Esophagus (tissue), 2 donors: ENCODE results near the gene YY1. TPM values are rescaled to one million over a fixed set of nuclear protein-coding genes. Genes with fewer than 3 reads are reported as not detected.

Experiments
- H3K27ac ChIP-seq, 2 donors: one replicate each; pipeline ENCODE4 v1.5.1; 2013; ENCODE audit warnings: low read depth in 2 of 2, mild to moderate bottlenecking in 2 of 2, inconsistent platforms in 1 of 2, low read length in 1 of 2, moderate library complexity in 1 of 2
- H3K27me3 ChIP-seq, 2 donors: one replicate each; pipeline ENCODE4 v1.6.1; 2013; ENCODE audit warnings: low read length in 2 of 2, control low read depth in 1 of 2, mild to moderate bottlenecking in 1 of 2; ENCODE audit not compliant: insufficient read depth in 2 of 2, control insufficient read depth in 1 of 2
- H3K36me3 ChIP-seq, 2 donors: one replicate each; pipeline ENCODE4 v1.6.1; 2013; ENCODE audit warnings: low read length in 1 of 2; ENCODE audit not compliant: control insufficient read depth in 2 of 2, insufficient read depth in 2 of 2
- H3K4me1 ChIP-seq, 2 donors: one replicate each; pipeline ENCODE4 v1.6.1; 2013; ENCODE audit warnings: low read length in 1 of 2; ENCODE audit not compliant: control insufficient read depth in 2 of 2, insufficient read depth in 2 of 2
- H3K4me3 ChIP-seq, 2 donors: one replicate each; pipeline ENCODE4 v1.5.1; 2013; ENCODE audit warnings: low read length in 2 of 2, mild to moderate bottlenecking in 2 of 2, low read depth in 1 of 2, moderate library complexity in 1 of 2
- H3K9me3 ChIP-seq, 2 donors: one replicate each; pipeline ENCODE4 v1.6.1; 2013; ENCODE audit warnings: mild to moderate bottlenecking in 2 of 2, low read depth in 1 of 2, low read length in 1 of 2, moderate library complexity in 1 of 2; ENCODE audit not compliant: control insufficient read depth in 2 of 2, insufficient read depth in 1 of 2
- WGBS, 2 donors: extraction: QIAGEN DNeasy Blood & Tissue Kit; methylation state at CpG; one replicate each; pipeline ENCODE4 v1.1.7; 2013; 5-methylcytosine and 5-hydroxymethylcytosine counted together
- polyA plus RNA-seq, 2 donors: library from polyadenylated mRNA; stranded (reverse); fragments of 200-250 nt; gene quantifications; one replicate each; pipeline ENCODE4 v1.2.3, GENCODE V29; 2013
- donor health status: healthy with polysubstance abuse.
- donor health status: Bipolar disorder and iron deficiency.

YY1 gene
- polyA plus RNA-seq, 2 donors, result 24.7 to 36.9 TPM

DNA sequence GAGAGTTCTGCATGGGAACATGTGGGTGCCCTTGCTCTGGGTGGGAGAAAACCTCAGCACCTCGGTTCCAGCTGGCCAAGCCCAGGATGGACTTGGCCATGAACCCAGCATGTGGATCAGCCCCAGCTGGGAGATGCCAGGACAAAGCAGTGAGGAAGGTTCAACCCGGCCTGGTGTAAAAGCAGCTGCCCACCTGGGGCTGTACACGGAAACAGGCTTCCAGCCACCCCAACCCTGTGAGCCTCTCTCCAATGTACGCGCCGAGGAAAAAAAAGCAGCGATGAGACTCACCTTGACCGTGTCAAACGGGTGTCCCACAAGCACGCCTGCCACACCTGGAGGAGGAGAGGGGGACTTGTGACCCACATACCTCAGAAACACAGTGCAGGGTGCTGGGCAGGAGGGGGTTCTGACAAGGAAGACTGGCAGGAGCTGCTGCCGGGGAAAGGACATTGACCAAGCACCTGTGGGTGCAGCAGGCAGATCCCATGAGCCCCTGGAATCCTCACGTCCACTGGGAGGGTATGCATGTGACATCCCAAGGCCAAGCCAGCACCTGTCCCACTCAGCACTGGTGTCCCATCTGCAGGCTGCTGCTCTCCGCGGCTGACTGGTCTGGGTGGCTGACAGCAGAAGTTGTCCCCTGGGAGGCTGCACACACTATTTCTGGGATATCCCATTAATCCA is 59.8 kb downstream of the YY1 start:
- Histone ChIP-seq H3K9me3 (no peaks in the 10 kb centered on the region), H3K4me3 (no peak overlapping the region), H3K27me3 (no peaks in the 10 kb centered on the region), H3K4me1 (peaks cover 4 to 14% of the 10 kb centered on the region in 2 donors), H3K27ac (no peak overlapping the region), H3K36me3 (no peaks in the 10 kb centered on the region)
- 85 to 87% methylated on average over 14 of the region's 14 CpGs for WGBS, 2 donors

DNA sequence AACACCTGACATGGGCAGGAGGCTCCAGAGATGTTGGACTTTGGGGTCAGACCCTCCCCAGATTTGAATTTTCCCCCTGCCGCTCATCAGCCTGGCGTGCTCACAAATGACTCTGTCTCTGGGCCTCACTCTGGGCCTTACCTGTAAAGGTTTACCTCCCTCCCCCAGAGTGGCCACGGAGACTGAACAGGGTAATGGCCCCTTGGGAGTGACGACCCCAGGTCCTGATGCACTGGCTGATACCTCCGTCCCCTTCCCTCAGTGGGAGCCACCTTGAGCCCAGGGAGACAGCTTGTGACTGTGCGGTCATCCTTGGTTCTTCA is 60.3 kb downstream of the YY1 start:
- Histone ChIP-seq H3K27ac (no peak overlapping the region), H3K9me3 (no peaks in the 10 kb centered on the region), H3K4me1 (peaks cover 9 to 19% of the 10 kb centered on the region in 2 donors), H3K4me3 (no peak overlapping the region), H3K36me3 (no peaks in the 10 kb centered on the region), H3K27me3 (no peaks in the 10 kb centered on the region)
- WGBS, 2 donors, result 91 to 93% methylated on average over 6 of the region's 6 CpGs

DNA sequence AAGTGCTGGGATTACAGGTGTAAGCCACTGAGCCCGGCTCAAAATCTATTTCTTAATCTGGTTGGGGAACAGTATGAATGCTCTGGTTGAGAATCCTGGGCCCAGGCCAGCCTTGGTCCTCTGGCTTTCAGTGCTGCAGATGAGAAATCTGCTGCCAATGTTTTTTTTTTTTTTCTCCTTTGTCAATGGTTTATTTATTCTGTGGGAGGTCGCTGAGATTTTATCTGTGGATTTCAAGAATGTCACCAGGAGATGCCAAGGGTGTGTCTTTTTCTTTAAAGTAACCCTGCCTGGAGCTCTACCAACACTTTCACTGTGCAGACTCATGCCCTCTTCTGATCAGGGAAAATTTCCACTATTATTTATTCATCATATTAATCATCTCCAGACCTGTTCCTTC is 63.7 kb downstream of the YY1 start:
- Histone ChIP-seq H3K27ac (peak overlapping the region in 1 of 2 donors; percentile 13), H3K9me3 (no peaks in the 10 kb centered on the region), H3K4me3 (no peak overlapping the region), H3K4me1 (peaks cover 13 to 28% of the 10 kb centered on the region in 2 donors), H3K27me3 (no peaks in the 10 kb centered on the region), H3K36me3 (no peaks in the 10 kb centered on the region)
- WGBS, 2 donors, result 27% methylated on average over 2 of the region's 2 CpGs

DNA sequence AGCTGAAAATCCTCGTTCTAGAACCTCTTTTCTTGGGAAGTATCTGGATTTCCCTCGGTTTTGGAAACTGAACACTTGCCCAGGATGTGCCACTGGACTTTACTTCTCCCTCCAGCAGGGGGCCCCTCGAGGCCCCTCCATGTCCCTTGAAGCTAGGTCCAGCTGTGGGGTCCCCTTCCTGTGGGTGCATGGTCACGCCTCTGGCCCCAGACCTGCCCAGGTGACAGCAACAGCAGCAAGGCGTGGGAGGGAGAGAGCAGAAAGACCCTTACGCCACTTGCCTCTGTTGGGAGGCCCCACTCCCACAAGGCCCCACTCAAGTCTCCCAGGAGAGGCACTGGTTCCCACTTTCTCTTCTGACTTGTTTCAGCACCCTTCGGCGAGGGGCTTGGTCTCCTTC is 64.2 kb downstream of the YY1 start:
- 57 to 59% methylated on average over 8 of the region's 8 CpGs for WGBS, 2 donors
- Histone ChIP-seq H3K27ac (peak overlapping the region; percentile 50 to 74), H3K36me3 (no peaks in the 10 kb centered on the region), H3K9me3 (no peaks in the 10 kb centered on the region), H3K27me3 (no peaks in the 10 kb centered on the region), H3K4me3 (no peak overlapping the region), H3K4me1 (peaks cover 13 to 29% of the 10 kb centered on the region in 2 donors)

DNA sequence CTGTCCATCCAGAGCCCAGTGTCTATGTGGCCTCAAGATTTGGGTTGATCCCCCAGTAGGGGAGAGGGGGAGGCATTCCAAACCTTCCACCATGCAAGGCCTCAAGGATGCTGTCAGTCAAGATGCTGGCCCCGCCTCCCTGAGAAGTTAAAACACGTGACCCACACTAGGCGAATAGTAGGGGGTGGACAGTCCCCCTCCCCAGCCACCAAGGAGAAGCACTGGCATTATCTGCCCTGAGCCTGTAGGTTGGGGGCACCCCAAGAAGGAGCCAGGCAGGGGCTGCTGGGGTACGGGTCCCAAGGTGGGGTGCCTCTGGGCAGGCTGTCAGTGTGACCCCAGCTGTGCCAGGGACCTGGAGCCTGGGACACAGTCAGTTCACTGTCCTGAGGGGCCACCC is 65.0 kb downstream of the YY1 start:
- Histone ChIP-seq H3K9me3 (no peaks in the 10 kb centered on the region), H3K4me1 (peaks cover 13 to 34% of the 10 kb centered on the region in 2 donors), H3K27ac (peak overlapping the region; percentile 74 to 84), H3K36me3 (no peaks in the 10 kb centered on the region), H3K27me3 (no peaks in the 10 kb centered on the region), H3K4me3 (peak overlapping the region in 1 of 2 donors; percentile 75)
- 55% methylated on average over 4 of the region's 4 CpGs for whole genome bisulfite sequencing, 2 donors

DNA sequence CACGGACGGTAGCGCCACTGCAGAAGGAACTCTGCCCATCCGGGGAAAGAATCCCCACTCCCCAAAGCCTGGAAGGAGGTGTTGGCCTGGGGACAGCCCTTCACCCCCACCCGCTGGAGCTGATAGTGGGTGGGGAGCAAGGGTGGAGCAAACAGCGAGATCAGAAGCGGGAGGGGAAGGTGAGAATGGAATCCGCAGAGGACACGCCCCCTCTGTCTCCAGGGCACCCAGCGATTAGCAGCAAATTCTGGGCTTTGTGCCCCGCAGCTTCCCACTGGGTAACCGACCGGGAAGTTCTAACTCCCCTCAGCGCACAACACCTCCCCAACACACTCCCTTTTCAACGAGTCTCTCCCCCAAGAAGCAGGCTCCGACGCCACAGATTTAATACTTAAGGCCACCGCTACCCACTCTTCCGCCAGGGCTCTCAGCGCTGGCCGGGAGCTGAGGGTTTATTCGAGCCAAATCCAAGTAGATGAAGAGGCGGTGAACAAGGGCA is 65.9 kb downstream of the YY1 start:
- Histone ChIP-seq H3K36me3 (no peaks in the 10 kb centered on the region), H3K4me3 (peak overlapping the region; percentile 67 to 75), H3K4me1 (peaks cover 13 to 33% of the 10 kb centered on the region in 2 donors)

DNA sequence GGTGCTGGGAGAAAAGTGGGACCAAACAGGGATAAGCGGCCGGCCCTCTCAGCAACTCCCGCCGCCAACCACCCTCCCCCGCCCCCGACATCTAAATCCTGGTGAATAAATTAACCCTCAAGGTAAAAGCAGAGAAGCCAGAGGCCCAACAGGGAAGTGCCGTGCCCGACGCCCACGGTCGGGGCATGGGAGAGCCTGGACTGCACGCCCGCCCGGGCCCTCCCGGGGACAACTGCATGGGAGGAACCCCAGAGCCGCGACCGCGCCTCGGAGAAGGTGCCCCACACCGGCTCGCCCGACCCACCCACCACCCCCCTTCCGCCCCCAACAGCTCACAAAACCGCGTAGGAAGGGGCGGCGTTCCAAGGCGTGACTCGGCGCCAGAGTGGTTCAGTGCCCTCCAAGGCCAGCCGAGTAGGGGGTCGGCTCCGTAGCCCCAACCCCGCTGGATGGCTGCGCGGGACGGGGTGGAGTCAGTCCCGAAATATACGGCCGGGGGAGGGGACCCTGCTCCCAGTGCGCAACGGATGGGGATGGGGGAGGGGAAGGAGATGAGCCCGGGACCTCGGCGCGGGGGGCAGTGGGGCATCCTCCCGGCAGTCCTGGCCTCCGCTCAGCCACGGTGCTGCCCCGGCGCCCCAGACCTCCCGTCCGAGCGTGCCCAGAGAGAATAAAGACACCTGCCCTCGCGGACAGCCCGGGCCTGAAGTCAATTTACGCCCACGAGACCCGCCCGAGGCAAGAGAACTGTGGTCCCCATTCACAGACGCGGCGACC is 66.6 kb downstream of the YY1 start:
- Histone ChIP-seq H3K36me3 (no peaks in the 10 kb centered on the region), H3K27ac (peak overlapping the region; percentile 84 to 85), H3K4me1 (peaks cover 13 to 33% of the 10 kb centered on the region in 2 donors), H3K9me3 (no peaks in the 10 kb centered on the region), H3K27me3 (no peaks in the 10 kb centered on the region), H3K4me3 (peak overlapping the region; percentile 67 to 75)
- 0 to 1% methylated on average over 57 to 65 of the region's 65 CpGs for WGBS, 2 donors

More for the DNA sequence above, 65.9 kb downstream of the YY1 start:
- peak overlapping the region; percentile 84 to 85 for H3K27ac ChIP-seq
- 8 to 10% methylated on average over 21 to 23 of the region's 23 CpGs for WGBS, 2 donors
- no peaks in the 10 kb centered on the region for H3K27me3 ChIP-seq
- no peaks in the 10 kb centered on the region for H3K9me3 ChIP-seq

DNA sequence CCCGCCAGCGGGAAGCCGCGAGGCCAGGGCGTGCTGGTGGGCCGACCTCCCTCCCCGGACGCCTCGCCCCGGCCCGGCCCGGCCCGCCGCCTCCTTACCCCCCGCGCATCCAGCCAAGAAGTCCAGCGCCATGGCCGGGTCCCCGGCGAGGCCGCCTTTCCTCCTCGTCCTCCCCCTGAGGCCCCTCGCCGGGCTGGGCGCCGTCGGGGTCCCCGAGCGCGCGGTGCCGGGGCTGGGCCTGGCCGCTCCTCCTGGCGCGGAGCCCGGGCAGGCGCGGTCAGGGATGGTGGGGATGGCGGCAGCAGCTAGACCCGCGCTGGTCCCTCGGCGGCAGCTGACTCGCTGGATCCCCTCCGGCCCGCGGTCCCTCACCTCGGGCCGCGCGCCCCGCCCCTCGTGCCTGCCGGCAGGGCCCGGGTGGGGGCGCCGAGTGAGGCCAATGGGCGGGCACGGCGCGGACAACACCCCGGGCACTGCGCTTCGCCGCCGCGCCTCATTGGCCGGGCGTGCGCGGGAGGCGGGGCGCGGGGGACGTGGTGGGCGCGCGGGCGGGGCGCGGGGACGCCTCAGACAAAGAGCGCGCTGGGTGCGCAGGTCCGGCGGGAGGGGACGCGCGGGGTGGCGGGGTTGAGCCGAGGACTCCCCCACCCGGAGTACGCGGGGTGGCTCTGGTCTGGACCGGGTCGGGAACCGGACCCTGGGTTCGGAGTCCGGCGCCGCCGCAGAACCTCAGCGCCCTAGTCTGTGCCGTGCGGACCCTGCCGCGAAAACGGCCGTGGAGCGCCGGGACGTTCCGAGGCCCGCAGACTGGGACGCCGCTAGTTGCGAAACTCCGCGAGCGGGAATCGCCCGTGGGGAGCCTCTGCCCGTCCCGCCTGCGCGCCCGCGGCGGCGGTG is 67.4 kb downstream of the YY1 start, which contains the start of gene SLC25A29:
TSS of gene SLC25A29 (minus strand) at position 344 of the 897 bp plus-strand sequence. CDS start at position 132, 212 bp downstream.
- Histone ChIP-seq H3K36me3 (no peaks in the 10 kb centered on the region), H3K4me1 (peaks cover 13 to 33% of the 10 kb centered on the region in 2 donors), H3K9me3 (no peaks in the 10 kb centered on the region), H3K27ac (peak within 1 kb of the TSS; percentile 85 to 88), H3K27me3 (no peaks in the 10 kb centered on the region), H3K4me3 (peak within 1 kb of the TSS; percentile 67 to 75)
- 1% methylated on average over 95 to 131 of the region's 131 CpGs for WGBS, 2 donors
